Glomerular visceral epithelial cell (primary cell): ENCODE data around the gene TRMT10B.

Experiments
- DNase-seq: peaks from one replicate; pipeline ENCODE4 v3.0.0-alpha.2; 2016; ENCODE audit errors: extremely low spot score

TRMT10B gene, protein sequence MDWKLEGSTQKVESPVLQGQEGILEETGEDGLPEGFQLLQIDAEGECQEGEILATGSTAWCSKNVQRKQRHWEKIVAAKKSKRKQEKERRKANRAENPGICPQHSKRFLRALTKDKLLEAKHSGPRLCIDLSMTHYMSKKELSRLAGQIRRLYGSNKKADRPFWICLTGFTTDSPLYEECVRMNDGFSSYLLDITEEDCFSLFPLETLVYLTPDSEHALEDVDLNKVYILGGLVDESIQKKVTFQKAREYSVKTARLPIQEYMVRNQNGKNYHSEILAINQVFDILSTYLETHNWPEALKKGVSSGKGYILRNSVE

DNA sequence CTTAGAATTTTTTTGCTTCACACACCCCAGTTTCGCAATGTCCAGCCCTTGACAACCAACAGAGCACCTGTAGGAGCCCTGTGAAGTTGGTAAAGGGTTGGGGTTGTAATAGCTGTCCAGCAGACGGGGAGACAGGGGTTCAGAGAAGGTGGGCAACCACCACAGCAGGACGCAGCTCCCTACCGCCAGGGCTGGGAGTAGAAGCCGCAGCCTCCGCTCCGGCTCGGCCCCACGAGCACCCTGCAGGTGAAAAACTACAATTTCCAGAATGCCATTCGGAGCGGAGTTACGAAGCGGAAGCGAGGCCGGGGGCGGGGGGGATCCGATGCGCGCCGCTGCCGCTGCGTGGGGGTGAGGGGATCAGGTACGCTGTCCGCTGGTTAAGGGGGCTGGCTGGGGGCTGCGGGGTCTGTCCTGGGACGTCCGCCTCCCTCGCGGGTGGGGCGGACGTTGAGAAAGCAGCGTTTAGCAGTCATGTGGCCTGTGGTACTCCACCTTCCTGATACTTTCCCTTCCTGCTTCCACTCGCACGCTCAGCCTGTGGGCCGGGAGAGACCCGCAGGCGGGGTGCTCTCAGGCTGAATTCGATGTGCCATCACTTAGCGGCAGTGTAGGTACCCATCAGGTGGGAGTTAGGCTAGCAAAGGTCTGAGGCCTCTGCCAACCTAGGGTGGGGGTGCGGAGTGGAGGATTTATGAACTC is at the start of gene TRMT10B:
TRMT10B (plus strand) TSS at position 317 of the 702 bp plus-strand sequence. CDS start 8,127 bp downstream, outside the sequence.
- peak; percentile 61 for DNase-seq

DNA sequence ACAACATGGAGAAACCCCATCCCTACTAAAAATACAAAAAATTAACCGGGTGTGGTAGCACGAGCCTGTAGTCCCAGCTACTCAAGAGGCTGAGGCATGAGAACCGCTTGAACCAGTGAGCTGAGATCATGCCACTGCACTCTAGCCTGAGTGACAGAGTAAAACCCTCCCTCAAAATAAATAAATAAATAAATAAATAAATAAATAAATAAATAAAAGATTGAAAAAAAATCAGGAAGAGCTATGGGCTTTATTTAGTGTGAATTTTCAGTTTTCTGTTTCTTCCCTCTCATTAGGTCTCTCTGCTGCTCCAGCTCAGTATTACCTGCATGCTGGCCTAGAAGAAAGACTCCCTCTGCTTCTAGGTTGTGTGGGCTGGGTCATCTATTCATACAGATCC is 47.8 kb upstream of the TRMT10B start:
- DNase-seq: no peak

DNA sequence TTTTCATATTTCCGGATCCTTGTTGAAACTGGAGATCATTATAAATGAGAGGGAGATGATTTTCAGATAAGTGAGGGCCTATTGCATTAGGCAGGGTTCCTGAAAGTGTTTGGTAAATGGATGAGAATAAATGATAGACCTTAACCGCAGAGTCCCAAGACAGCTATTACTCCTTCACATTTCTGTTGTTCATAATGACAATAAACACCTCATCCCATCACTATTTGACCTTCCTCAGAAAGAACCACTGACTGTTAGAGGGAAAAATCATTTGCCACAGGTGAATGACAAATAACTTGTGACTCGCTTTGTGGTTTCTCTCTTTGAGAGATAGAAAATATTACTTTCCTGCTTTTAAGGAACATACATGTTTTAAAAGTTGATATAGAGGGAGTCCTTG is 47.3 kb upstream of the TRMT10B start:
- peak; percentile 51 for DNase-seq

DNA sequence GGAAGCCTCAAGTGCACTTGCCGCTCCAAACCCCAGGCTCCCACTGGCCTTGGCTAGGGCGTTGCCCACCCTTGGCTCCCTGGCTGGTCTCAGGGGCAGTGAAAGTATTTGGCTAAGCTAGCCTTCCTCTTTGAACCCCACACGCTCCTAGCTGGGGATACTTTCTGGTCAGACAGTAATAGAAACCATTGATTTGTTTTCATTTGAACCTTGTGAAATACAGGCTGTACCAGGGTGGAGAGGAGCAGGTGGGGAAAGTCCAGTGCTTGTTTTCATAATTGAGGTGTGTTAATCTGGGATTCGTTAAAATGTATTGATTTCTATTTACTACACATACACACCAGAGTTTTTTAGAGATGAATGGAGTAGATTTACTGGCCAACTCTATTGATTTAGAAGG is 45.9 kb upstream of the TRMT10B start:
- DNase-seq: no peak

DNA sequence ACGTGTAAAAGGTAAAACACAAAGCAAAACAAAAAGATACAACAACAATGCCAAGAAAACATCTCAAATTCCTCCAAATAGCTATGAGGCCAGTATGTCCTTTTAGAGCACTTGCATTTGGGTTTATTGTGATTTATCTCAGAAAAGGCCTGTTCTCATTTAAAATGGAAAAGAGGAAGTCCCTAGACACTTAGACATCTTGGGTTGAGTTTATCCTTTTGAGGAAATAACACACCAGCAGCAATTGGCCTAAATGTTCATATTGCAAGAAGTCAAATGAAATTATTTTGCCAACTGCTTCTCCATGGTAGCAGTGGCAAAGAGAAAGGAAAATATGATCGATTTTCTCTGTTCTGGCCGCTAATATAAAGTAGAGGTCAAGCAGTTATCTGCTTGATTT is 43.6 kb upstream of the TRMT10B start:
- DNase-seq: no peak

DNA sequence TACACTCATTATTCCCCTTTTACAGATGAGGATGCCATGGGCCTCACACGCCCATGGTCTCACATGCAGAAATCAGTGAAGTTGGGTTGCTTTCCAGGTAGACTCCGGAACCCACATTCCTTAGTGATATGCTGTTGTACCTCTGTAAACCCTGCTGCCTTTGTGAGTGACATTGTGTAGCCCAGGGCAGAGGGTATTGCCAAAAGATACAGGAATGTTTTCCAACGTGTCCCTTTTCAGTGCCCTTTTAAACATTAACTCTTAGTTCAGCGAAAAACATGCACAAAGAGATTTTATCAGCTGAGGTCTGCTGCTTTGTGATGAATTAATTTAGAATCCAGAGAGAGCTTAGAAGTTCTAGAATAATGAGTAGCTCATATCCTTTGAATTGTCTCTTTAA is 38.3 kb upstream of the TRMT10B start:
- DNase-seq: no peak

DNA sequence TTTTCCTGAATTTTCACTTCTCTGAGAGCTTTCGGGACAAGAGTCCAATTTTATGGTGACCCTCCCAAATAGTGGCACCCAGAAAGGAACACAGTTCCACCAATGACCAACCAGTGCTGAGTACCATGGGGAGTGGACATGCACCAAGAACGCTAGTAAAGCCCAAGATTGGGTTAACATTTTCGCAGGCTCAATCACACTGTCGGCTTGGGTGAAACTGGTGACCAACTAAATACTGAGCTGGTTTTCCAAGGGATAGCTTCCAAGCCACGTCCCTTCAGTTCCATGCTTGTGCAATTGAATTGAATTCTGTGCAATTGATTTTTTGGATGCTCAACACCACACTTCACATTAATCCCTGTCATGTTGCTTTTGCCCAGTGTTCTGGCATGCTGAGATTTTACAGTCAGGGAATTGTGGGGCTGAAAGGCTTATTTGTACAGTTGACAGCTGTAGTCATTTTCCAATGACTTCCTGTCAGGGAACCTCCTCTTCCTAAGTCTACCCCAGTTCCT is 37.6 kb upstream of the TRMT10B start:
- no peak for DNase-seq

DNA sequence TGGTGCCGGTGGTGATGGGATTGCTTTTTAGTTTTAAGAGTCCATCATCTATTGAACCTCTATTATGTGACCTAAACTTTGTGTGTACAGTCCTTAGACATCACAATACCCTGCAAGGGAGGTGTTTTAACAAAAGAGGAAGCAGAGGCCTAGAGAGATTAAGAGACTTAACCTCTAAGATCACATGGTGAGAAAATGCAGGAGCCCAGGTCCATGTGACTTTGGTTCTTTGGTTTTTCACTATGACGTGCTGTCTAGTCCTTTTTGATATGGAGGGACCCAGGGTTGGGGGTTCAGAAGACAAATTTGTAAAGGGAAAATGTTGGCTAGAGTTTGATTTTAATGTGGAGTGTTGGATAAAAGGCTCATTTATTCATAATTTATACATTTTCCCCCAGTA is 34.1 kb upstream of the TRMT10B start:
- DNase-seq: no peak

DNA sequence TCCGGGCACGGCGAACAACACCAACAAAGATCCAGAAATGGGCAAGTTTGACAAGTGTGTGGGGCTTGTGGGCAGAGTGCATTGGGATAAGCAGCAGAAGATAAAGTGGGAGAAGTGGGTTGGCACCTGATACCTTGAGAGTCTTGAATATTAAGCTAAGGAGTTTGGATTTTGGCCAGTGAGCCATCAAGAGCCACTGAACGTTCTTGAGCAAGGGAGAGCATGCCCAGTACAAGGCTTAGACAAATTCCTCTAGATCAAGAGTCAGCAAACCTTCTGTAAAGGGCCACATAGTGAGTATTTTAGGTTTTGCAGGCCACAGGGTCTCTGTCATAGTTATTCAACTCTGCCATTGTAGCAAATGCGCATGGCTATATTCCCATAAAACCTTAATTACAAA is 26.6 kb upstream of the TRMT10B start:
- no peak for DNase-seq

DNA sequence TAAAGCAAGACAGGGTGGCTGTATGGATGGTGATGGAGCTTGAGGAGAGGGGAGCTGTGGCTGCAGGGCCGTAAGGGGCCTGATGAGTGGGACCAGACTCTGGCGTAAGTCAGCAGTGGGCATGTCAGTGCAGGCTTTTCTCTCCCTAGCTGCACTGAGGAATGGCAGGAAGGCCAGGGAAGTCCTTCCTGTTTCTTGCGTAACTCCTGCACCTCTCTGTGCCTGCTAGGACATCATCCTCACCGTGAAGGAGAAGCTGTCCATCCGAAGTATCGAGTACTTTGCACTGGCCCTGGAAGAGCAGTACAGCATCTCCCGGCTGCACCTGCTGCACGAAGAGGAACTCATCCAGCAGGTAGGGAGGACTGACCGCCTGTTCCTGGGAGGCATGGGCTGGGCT is 24.1 kb upstream of the TRMT10B start:
- no peak for DNase-seq

DNA sequence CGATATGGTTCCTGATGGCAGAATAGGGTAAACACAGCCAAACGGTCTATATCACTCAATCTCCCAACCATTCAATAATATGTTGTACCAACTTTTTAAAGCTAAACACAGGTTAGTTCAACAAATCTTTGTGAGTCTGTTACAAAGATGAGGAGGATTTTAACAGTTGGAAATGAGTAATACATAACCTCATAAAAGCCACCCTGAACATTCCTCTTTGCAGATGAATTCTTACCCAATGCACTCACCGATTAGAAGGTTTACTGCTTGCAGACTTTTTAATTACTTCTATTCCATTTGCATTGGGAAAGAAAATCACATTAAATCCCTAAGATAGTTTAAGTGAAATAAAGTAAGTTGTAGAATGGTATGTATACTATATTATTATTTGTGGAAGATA is 23.3 kb upstream of the TRMT10B start:
- no peak for DNase-seq

DNA sequence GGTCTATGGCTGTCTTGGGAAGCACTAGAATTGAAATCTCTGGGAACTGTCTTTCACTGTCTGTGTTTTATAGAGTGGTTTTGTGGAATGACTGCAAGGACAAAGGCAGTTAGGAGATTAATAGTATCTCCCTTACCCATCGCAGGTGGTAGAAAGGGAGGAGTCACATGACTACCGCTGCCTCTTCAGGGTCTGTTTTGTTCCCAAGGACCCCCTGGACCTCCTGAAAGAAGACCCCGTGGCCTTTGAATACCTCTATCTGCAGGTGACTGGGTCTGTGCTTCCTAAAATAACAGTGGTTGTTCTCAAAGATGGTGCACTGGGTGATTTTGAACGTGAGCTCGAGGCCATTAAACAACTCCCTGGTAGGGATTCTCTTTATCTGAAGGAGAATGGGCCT is 22.8 kb upstream of the TRMT10B start:
- no peak for DNase-seq

DNA sequence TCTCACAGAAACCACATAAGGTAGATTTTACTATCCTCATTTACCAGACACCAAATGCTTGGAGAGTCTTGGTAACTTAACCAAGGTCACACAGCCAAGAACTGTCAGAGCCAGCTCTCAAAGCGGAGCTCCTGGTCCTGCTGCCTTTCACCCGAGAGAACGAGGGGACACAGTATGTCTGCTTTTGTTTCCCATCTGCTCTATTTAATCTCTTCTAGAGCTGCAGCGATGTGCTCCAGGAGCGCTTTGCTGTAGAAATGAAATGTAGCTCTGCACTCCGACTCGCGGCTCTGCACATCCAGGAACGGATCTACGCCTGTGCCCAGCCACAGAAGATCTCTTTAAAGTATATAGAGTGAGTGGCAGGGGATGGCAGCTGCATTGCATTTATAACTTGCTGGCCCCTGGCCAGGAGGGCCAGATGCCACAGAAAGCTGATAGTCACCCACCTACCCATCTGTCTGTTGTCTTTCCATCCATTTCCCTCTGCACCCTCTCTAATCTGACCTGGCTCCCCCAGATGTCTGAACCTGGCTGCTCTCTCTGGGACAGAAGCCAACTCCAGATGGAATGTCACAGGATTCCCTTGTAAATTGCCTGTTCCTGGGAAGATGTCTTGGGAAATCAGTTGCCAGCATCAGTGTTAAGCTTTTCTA is 21.4 kb upstream of the TRMT10B start:
- no peak for DNase-seq

DNA sequence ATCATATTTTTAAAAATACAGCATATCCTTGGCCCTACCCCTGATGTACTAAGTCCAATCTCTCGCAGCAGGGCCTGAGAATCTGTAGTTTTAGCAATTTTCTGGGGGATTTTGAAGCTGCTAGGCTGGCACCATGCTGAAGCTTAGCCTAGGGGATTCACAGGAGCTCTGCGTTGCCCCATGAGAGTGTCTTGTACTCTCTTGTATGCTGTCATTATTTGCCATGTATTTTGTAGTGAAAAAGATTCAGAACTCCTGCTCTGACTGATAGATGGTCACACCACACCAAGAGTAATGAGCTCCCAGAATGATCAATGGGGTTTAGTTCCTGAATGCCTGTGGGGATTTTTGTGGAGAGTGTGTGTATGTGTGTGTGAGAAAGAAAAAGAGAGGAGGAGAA is 20.7 kb upstream of the TRMT10B start:
- no peak for DNase-seq

DNA sequence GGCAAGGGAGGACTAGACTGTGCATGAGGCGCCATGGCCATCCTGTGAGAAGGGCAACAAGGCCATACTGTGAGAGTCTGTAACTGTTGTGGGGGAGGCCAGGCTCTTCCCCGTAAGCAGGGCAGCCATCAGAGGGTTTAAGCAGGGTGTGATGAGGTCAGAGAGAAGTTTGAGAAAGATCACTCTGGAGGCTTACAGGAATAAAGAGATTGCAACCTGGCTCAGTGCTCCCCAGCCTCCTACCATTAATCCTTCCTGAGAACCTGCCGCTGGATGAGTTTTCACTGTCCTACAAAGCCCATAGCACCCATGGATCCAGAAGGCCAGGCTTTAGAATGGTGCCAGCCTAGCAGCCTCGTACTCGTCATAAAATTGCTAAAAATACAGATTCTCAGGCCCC is 14.4 kb upstream of the TRMT10B start:
- no peak for DNase-seq

DNA sequence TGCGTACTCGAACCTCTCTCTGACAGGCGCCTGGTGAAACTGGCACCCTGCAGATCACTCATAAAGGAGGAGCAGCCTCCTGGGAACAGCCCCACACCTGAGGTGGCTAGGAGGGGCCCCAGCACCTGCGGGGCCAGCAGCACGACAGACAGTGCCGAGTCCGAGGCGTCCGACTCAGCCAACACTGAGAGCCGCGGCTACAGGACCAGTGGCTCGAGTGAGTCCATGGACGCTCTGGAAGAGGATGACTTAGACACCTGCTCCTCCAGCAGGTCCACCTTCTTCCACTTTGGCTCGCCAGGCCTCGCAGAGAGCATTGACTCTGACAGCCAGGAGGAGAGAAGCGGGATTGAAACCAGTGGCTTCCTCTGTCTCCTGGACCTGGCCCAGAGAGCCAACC is 13.5 kb upstream of the TRMT10B start:
- no peak for DNase-seq

DNA sequence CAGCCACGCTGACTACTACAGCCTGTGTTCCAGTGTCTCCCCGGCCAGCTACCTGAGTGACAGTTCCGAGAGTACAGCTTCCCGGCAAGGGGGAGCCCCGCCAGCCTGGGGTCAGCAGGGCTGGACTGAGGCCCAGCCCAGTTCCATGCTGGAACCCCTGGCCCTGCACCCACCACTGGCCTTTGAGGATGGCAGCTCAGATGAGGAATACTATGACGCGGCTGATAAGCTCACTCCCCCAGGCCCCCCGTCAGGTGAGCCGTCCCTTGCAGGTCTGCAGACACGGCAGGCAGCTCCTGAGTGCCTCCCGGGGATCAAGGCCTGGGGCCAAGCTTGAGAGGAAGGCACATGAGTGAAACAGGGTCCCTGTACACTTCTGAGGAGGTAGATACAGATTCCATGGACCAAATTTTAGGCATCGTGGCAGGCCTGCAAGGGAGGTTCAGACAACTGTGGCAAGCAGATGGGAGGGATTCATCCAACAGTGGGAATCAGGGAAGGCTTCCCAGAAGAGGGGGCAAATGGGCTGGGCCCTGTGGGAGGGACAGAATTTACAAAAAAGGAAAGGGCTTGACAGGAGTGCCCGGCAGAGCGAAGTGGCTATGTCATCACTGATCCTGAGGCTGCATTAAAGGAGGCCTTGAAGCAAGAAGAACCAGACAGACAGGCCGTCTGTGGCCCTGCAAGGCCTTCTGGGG is 12.8 kb upstream of the TRMT10B start:
- no peak for DNase-seq

DNA sequence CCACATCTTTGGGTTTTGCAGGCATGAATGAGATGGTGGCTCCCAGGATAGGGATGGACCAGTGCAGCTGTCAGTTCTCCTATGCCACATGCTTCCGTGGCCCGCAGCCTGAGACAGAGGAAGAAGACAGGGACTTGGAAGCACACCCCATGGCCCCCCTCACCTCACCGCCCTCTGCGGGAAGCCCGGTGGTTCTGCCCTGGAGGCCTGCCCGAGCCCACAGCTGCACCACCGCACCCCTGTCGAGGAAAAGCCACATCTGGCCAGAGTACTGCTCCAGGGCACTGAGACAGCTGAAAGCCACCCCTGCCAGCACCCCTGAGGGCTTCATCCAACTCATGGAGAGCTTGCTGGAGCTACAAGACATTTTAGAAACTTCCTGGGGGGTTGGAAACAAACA is 7.6 kb upstream of the TRMT10B start:
- DNase-seq: no peak

DNA sequence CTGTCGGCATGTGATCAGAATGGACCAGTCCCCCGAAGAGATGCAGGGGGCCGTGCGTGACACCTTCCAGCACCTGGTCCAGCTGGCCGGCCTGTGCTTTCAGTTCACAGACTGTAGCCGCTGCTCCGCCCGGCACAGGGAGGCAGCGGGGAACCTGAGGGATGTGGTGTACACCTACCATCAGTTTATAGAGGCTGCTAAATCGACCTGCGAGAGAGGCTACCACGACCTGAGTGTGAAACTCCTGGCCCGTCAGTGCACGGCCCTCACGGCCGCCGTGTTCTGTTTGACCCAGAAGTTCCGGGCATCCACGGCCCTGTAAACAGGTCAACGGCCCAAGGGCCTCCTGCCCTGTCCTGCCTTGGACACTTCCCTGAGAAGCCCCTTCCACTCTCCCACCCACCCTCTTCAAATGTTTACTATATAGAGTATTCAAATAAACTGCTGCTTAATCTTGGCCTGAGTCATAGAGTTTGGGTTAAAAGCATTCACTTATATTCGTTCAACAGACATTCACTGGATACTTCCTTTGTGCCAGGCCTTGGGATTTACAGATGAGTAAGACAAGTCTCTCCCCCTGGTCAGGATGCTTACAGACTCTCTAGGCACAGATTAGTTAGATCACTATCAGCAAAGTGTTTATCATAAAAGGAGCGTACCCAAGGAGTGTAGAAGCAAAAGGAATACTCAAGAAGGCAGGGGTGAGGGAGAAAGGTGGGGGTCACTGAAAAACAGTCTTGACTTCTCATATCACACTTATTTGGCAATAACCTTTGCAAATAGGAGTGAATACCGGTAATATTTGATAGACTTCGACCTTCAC is 6.9 kb upstream of the TRMT10B start:
- no peak for DNase-seq

DNA sequence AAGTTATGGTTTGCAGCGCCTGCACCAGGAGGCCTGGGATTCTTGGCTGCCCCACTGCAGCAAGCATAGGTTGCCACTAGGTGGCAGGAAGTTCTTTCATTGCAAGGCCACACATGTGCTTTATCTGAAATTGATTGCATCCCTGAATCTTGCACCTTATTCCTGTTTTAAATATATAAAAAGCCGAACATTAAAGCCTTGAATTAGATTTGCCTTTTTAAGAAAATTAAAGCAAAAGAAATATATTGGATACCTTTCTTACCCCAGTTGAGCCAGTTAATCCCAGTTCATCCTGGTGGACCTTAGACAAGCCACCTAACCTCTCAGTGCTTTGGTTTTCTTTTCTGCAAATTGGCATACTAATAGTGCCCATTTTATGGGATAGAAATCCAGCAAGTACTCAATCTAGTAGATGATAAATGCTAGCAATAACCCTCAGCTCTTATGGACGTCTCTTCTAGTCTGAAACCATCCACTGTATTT is 6.3 kb upstream of the TRMT10B start:
- DNase-seq: peak; percentile 57

DNA sequence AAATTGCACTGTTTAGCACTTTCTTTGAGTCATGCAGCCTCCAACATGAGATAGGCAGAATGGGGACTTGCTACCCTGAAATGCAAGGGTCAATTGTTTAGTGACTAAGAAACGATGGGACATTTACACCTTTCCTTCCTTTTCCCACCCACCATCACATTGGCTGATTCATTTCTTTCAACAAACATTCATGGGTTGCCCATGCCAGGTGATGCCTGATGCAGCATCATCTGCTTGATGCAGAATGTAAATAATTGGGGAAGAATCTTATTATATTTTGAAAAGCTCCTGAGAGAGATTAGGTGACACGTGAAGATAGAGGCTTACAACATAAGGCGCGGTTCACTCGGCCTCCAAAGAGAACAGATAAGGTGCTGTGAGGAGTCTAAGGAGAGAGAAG is 4.5 kb upstream of the TRMT10B start:
- DNase-seq: no peak
